ENCODE measurements around the gene MYO3B. TPM values are rescaled to one million over a fixed set of nuclear protein-coding genes. Genes with fewer than 3 reads are reported as not detected.

Gene MYO3B
- total RNA-seq, 1 donor from 2014 or later, result not detected

GRCh38 chr2:170221317-170222288 lies 43.7 kb downstream of the MYO3B start:
- H3K27me3 Mint-ChIP-seq (ENCODE audit: low read depth), result no peaks in the 10 kb centered on the region
- no peak overlapping the region for H3K4me3 Mint-ChIP-seq (ENCODE audit: unreplicated experiment)
- no peak for DNase-seq (ENCODE audit: low spot score)
- peak overlapping the region; percentile 70 for H3K27ac Mint-ChIP-seq (ENCODE audit: unreplicated experiment)
- H3K36me3 Mint-ChIP-seq (ENCODE audit: low read depth), result no peaks in the 10 kb centered on the region
- TF ChIP-seq CTCF (IDR thresholded peaks at IDR 0.05), result no peak
- peaks cover 17% of the 10 kb centered on the region for H3K4me1 Mint-ChIP-seq (ENCODE audit: low read depth)
- H3K9me3 Mint-ChIP-seq (ENCODE audit: low read depth), result no peaks in the 10 kb centered on the region

GRCh38 chr2:170222298-170222697 lies 44.4 kb downstream of the MYO3B start:
- Mint-ChIP-seq H3K4me3 (ENCODE audit: unreplicated experiment) (no peak overlapping the region), H3K9me3 (ENCODE audit: low read depth) (no peaks in the 10 kb centered on the region), H3K4me1 (ENCODE audit: low read depth) (peaks cover 17% of the 10 kb centered on the region), H3K27ac (ENCODE audit: unreplicated experiment) (peak overlapping the region; percentile 47), H3K36me3 (ENCODE audit: low read depth) (no peaks in the 10 kb centered on the region), H3K27me3 (ENCODE audit: low read depth) (no peaks in the 10 kb centered on the region)
- no peak for DNase-seq (ENCODE audit: low spot score)
- no peak for TF ChIP-seq CTCF (IDR thresholded peaks at IDR 0.05)

GRCh38 chr2:170222842-170223241 lies 44.9 kb downstream of the MYO3B start:
- Mint-ChIP-seq H3K4me1 (ENCODE audit: low read depth) (peaks cover 17% of the 10 kb centered on the region), H3K36me3 (ENCODE audit: low read depth) (no peaks in the 10 kb centered on the region), H3K27me3 (ENCODE audit: low read depth) (no peaks in the 10 kb centered on the region), H3K9me3 (ENCODE audit: low read depth) (no peaks in the 10 kb centered on the region), H3K4me3 (ENCODE audit: unreplicated experiment) (no peak overlapping the region), H3K27ac (ENCODE audit: unreplicated experiment) (no peak overlapping the region)
- no peak for DNase-seq (ENCODE audit: low spot score)
- TF ChIP-seq CTCF (IDR thresholded peaks at IDR 0.05), result no peak

- no peaks in the 10 kb centered on the region for H3K27me3 Mint-ChIP-seq (ENCODE audit: low read depth)
- DNase-seq (ENCODE audit: low spot score), result no peak
- no peaks in the 10 kb centered on the region for H3K36me3 Mint-ChIP-seq (ENCODE audit: low read depth)
- no peak overlapping the region for H3K27ac Mint-ChIP-seq (ENCODE audit: unreplicated experiment)
- peaks cover 17% of the 10 kb centered on the region for H3K4me1 Mint-ChIP-seq (ENCODE audit: low read depth)
- no peaks in the 10 kb centered on the region for H3K9me3 Mint-ChIP-seq (ENCODE audit: low read depth)
- no peak for TF ChIP-seq CTCF (IDR thresholded peaks at IDR 0.05)
- no peak overlapping the region for H3K4me3 Mint-ChIP-seq (ENCODE audit: unreplicated experiment)
Observed at GRCh38 chr2:170224692-170225294, 46.8 kb downstream of the MYO3B start.

- H3K36me3 Mint-ChIP-seq (ENCODE audit: low read depth), result no peaks in the 10 kb centered on the region
- no peak for DNase-seq (ENCODE audit: low spot score)
- TF ChIP-seq CTCF (IDR thresholded peaks at IDR 0.05), result no peak
- H3K27ac Mint-ChIP-seq (ENCODE audit: unreplicated experiment), result no peak overlapping the region
- H3K4me1 Mint-ChIP-seq (ENCODE audit: low read depth), result peaks cover 19% of the 10 kb centered on the region
- H3K4me3 Mint-ChIP-seq (ENCODE audit: unreplicated experiment), result no peak overlapping the region
- no peaks in the 10 kb centered on the region for H3K9me3 Mint-ChIP-seq (ENCODE audit: low read depth)
- H3K27me3 Mint-ChIP-seq (ENCODE audit: low read depth), result no peaks in the 10 kb centered on the region
Observed at GRCh38 chr2:170226216-170226615, 48.3 kb downstream of the MYO3B start.

All from chondrocyte (in vitro differentiated cells).